ENCODE data around the gene AAMP. TPM values are rescaled to one million over a fixed set of nuclear protein-coding genes. Genes with fewer than 3 reads are reported as not detected.

AAMP gene
- total and polyA plus RNA-seq, 12 donors, result 33.4 to 116 (median 57.5) TPM

DNA sequence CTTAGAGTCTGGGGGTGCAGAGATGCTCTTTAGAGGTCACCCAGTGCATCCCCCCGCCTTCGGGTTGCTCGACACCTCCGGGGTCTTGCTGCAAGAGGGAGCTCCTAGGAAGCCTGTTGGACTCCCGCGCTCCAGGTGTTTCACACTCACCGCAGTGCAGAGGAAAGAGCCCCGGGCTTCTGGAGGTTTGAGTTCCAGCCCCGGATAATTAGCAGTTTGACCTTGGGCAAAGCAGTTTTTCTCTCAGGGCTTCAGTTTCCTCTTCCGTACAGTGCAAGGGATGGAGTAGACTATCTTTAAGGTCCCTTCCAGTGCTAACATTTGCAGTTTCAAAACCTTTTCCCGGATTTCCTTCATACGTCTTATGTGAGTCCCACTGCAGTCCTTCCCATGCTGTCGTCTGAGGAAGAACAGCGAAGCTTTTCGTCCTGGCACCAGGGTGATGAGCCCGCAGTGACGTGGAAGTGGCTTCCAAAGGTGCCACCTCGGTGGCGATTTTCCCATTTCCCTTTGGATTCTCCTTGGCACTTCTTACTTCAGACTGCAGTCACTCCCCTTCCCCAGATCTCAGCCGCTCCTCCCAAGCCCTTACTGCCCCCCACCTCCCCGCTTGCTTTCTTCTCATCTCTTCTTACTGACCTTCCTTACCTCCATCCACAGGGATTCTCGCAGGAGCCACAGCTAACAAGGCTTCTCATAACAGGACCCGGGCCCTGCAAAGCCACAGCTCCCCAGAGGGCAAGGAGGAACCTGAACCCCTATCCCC is 967 bp upstream of the AAMP start:
- Histone ChIP-seq H3K27me3 (no peaks in the 10 kb centered on the region), H3K4me3 (peak overlapping the region; percentile 72 to 97 (median 88)), H3K27ac (peak overlapping the region; percentile 13 to 92 (median 80)), H3K36me3 (peaks cover 0 to 59% (median 39%) of the 10 kb centered on the region in 9 donors), H3K9me3 (no peaks in the 10 kb centered on the region), H3K4me1 (peaks cover 17 to 67% (median 47%) of the 10 kb centered on the region in 9 donors)
- WGBS, 2 donors, result 4 to 5% methylated on average over 23 of the region's 23 CpGs
- ATAC-seq, result no peak
- intact Hi-C loops (cut with DNase I), result loop anchor here in 6 of 10 donors (1.0 to 10.0 kb wide), 7 partner anchors 16 to 384 kb away; partner anchors contain the start of genes CTDSP1 (in 6 of the 6), ARPC2 (in 2 of the 6), BCS1L (in 1 of the 6) and TMBIM1 (in 1 of the 6)
- DNase-seq, result no peak
- TF ChIP-seq CTCF (IDR thresholded peaks at IDR 0.05), result no peak

- Histone ChIP-seq H3K4me1 (peaks cover 15 to 63% (median 48%) of the 10 kb centered on the region in 9 donors), H3K36me3 (peaks cover 0 to 62% (median 45%) of the 10 kb centered on the region in 9 donors), H3K27me3 (no peaks in the 10 kb centered on the region), H3K27ac (no peak overlapping the region), H3K9me3 (no peaks in the 10 kb centered on the region), H3K4me3 (no peak overlapping the region)
- WGBS, 2 donors, result 98% methylated on average over 6 of the region's 6 CpGs
- intact Hi-C loops (cut with DNase I), result loop anchor here in 2 of 10 donors (5.0 kb wide), 2 partner anchors 50 to 80 kb away; partner anchors contain the start of gene ARPC2 (in 1 of the 2)
- ATAC-seq (no peak), DNase-seq (no peak)
- TF ChIP-seq CTCF (IDR thresholded peaks at IDR 0.05), result no peak
Measured at GRCh38 chr2:218267259-218267658, 2.7 kb downstream of the AAMP start.

GRCh38 chr2:218266316-218266979 is 3.5 kb downstream of the AAMP start:
- ATAC-seq, result no peak
- no peak for DNase-seq
- 96 to 99% methylated on average over 15 of the region's 15 CpGs for WGBS, 2 donors
- H3K27me3 ChIP-seq, result no peaks in the 10 kb centered on the region
- intact Hi-C loops (cut with DNase I), result loop anchor here in 2 of 10 donors (5.0 kb wide), 2 partner anchors 49 to 79 kb away; partner anchors contain the start of gene ARPC2 (in 1 of the 2)
- no peaks in the 10 kb centered on the region for H3K9me3 ChIP-seq
- H3K4me3 ChIP-seq, result no peak overlapping the region
- peaks cover 0 to 62% (median 45%) of the 10 kb centered on the region in 9 donors for H3K36me3 ChIP-seq
- H3K27ac ChIP-seq, result no peak overlapping the region
- TF ChIP-seq CTCF (IDR thresholded peaks at IDR 0.05), result no peak
- peaks cover 21 to 63% (median 48%) of the 10 kb centered on the region in 9 donors for H3K4me1 ChIP-seq

GRCh38 chr2:218265626-218266025 is 4.3 kb downstream of the AAMP start:
- ATAC-seq (no peak), DNase-seq (no peak)
- Histone ChIP-seq H3K9me3 (no peaks in the 10 kb centered on the region), H3K4me3 (no peak overlapping the region), H3K27me3 (no peaks in the 10 kb centered on the region), H3K4me1 (peaks cover 24 to 63% (median 48%) of the 10 kb centered on the region in 9 donors), H3K27ac (no peak overlapping the region), H3K36me3 (peaks cover 0 to 62% (median 45%) of the 10 kb centered on the region in 9 donors)
- 92 to 95% methylated on average over 8 of the region's 8 CpGs for WGBS, 2 donors
- intact Hi-C loops (cut with DNase I), result loop anchor here in 2 of 10 donors (5.0 kb wide), 2 partner anchors 48 to 78 kb away; partner anchors contain the start of gene ARPC2 (in 1 of the 2)
- TF ChIP-seq CTCF (IDR thresholded peaks at IDR 0.05), result no peak

All from heart right ventricle (tissue), 16 donors.